Esophagus muscularis mucosa (tissue), 4 donors: Measurements from ENCODE around the gene TOM1L1. TPM values are rescaled to one million over a fixed set of nuclear protein-coding genes. Genes with fewer than 3 reads are reported as not detected.

Experiments used
- DNase-seq: peaks from one replicate; pipeline ENCODE4 v3.0.0-alpha.2; 2017; ENCODE audit errors: extremely low spot score
- H3K27ac ChIP-seq, 4 donors: fragments of 200-600 bp; sonication (generic); replicated peaks in 1 of 4; 1 replicate in 3 of 4; 2 replicates in 1 of 4; pipeline ENCODE4 v1.5.1; 2016 to 2019; ENCODE audit warnings: mild to moderate bottlenecking in 1 of 4
- H3K27me3 ChIP-seq, 4 donors: fragments of 200-600 bp; sonication (generic); one replicate each; pipeline versions ENCODE4 v1.5.1 to v1.6.0; 2016 to 2019
- H3K36me3 ChIP-seq, 4 donors: fragments of 200-600 bp; sonication (generic); one replicate each; pipeline ENCODE4 v1.5.1; 2016 to 2019
- H3K4me1 ChIP-seq, 4 donors: fragments of 200-600 bp; sonication (generic); one replicate each; pipeline ENCODE4 v1.5.1; 2016 to 2019
- H3K4me3 ChIP-seq, 4 donors: fragments of 200-600 bp; sonication (generic); 1 replicate in 2 of 4; 2 replicates in 2 of 4; pipeline ENCODE4 v1.5.1; 2016 to 2019; ENCODE audit warnings: mild to moderate bottlenecking in 4 of 4, moderate library complexity in 1 of 4
- H3K9me3 ChIP-seq, 4 donors: fragments of 200-600 bp; sonication (generic); 1 replicate in 3 of 4; 2 replicates in 1 of 4; pipeline ENCODE4 v1.5.1; 2016 to 2019
- CTCF ChIP-seq, 3 experiments: fragments of 200-600 bp in 2 of 3; fragments of 450-650 bp in 1 of 3; sonication (generic) in 2 of 3; IDR thresholded peaks; one replicate each; pipeline ENCODE4 v1.5.1; 2017 to 2019; ENCODE audit warnings: antibody characterized with exemption in 3 of 3, mild to moderate bottlenecking in 2 of 3, moderate library complexity in 1 of 3
- EP300 ChIP-seq: sonication (generic); formaldehyde crosslinking; IDR thresholded peaks from one replicate; pipeline ENCODE4 v1.6.1; 2017; ENCODE audit warnings: antibody characterized with exemption
- POLR2A ChIP-seq: fragments of 450-650 bp; IDR thresholded peaks from one replicate; pipeline ENCODE4 v1.6.1; 2017; ENCODE audit warnings: antibody characterized with exemption, moderate library complexity, mild to moderate bottlenecking, low read depth
- POLR2AphosphoS5 ChIP-seq, 2 donors: sonication (generic); formaldehyde crosslinking; IDR thresholded peaks; one replicate each; pipeline ENCODE4 v1.6.1; 2017; ENCODE audit warnings: antibody characterized with exemption in 2 of 2
- WGBS: methylation state at CpG from one replicate; pipeline ENCODE4 v1.1.5; 2018; 5-methylcytosine and 5-hydroxymethylcytosine counted together
- intact Hi-C: fragments of 100-400 bp; cut with DNase I; formaldehyde crosslinking; loops from one replicate; pipeline ENCODE4 v1.15.1; 2023
- total RNA-seq, 4 donors: library from RNA; depleted of rRNA; stranded (reverse); fragments of >200 nt; gene quantifications; one replicate each; pipeline versions ENCODE4 v1.1.0 to v1.2.1, GENCODE V29; 2016

The TOM1L1 gene
- total RNA-seq, 4 donors from 2014 or later, result 25.8 to 40.7 (median 28.6) TPM

GRCh38 chr17:54861471-54861983 lies 39.1 kb upstream of the TOM1L1 start:
- TF ChIP-seq POLR2A, result no peak
- TF ChIP-seq POLR2AphosphoS5 (IDR thresholded peaks at IDR 0.05), result no peak
- no peak for TF ChIP-seq EP300
- TF ChIP-seq CTCF (IDR thresholded peaks at IDR 0.05), result no peak
- Histone ChIP-seq H3K9me3 (no peaks in the 10 kb centered on the region), H3K36me3 (no peaks in the 10 kb centered on the region), H3K4me1 (no peaks in the 10 kb centered on the region), H3K4me3 (no peak overlapping the region), H3K27me3 (no peaks in the 10 kb centered on the region), H3K27ac (no peak overlapping the region)
- intact Hi-C loops, result no loop called here
- 79% methylated on average over 4 of the region's 4 CpGs for WGBS
- peak; percentile 74 for DNase-seq

- no peak for TF ChIP-seq EP300
- TF ChIP-seq CTCF (IDR thresholded peaks at IDR 0.05), result no peak
- no peak for TF ChIP-seq POLR2A
- TF ChIP-seq POLR2AphosphoS5 (IDR thresholded peaks at IDR 0.05), result no peak
- intact Hi-C loops, result no loop called here
These were observed 37.5 kb upstream of the TOM1L1 start for GRCh38 chr17:54863176-54863575.

GRCh38 chr17:54864070-54864469 lies 36.6 kb upstream of the TOM1L1 start:
- TF ChIP-seq POLR2A (no peak), CTCF (IDR thresholded peaks at IDR 0.05) (no peak), POLR2AphosphoS5 (IDR thresholded peaks at IDR 0.05) (no peak), EP300 (no peak)
- no peaks in the 10 kb centered on the region for H3K9me3 ChIP-seq
- intact Hi-C loops, result no loop called here
- H3K4me3 ChIP-seq, result no peak overlapping the region
- no peaks in the 10 kb centered on the region for H3K36me3 ChIP-seq
- WGBS, result 91% methylated on average over 1 of the region's 1 CpG
- H3K27ac ChIP-seq, result no peak overlapping the region
- peak; percentile 62 for DNase-seq
- H3K4me1 ChIP-seq, result no peaks in the 10 kb centered on the region
- H3K27me3 ChIP-seq, result no peaks in the 10 kb centered on the region

More at GRCh38 chr17:54863176-54863575, 37.5 kb upstream of the TOM1L1 start:
- no peak for DNase-seq
- no peaks in the 10 kb centered on the region for H3K36me3 ChIP-seq
- H3K27ac ChIP-seq, result no peak overlapping the region
- H3K9me3 ChIP-seq, result no peaks in the 10 kb centered on the region
- 63% methylated on average over 2 of the region's 2 CpGs for WGBS
- H3K27me3 ChIP-seq, result no peaks in the 10 kb centered on the region
- no peaks in the 10 kb centered on the region for H3K4me1 ChIP-seq
- H3K4me3 ChIP-seq, result no peak overlapping the region

- Histone ChIP-seq H3K27ac (no peak overlapping the region), H3K4me3 (no peak overlapping the region), H3K4me1 (no peaks in the 10 kb centered on the region), H3K36me3 (no peaks in the 10 kb centered on the region), H3K9me3 (no peaks in the 10 kb centered on the region), H3K27me3 (no peaks in the 10 kb centered on the region)
- WGBS, result 63% methylated on average over 8 of the region's 8 CpGs
- intact Hi-C loops, result no loop called here
- TF ChIP-seq EP300 (no peak), POLR2A (no peak), CTCF (IDR thresholded peaks at IDR 0.05) (no peak), POLR2AphosphoS5 (IDR thresholded peaks at IDR 0.05) (no peak)
- DNase-seq, result peak; percentile 72
These were observed 35.9 kb upstream of the TOM1L1 start for GRCh38 chr17:54864636-54865356.
